Measurements from ENCODE around the gene KRTAP16-1.
"Not testable (repeated sequence)": the region's sequence is repeated elsewhere in the genome, so short reads cannot be mapped to it uniquely, and the experiment has no call there.

KRTAP16-1 gene

DNA sequence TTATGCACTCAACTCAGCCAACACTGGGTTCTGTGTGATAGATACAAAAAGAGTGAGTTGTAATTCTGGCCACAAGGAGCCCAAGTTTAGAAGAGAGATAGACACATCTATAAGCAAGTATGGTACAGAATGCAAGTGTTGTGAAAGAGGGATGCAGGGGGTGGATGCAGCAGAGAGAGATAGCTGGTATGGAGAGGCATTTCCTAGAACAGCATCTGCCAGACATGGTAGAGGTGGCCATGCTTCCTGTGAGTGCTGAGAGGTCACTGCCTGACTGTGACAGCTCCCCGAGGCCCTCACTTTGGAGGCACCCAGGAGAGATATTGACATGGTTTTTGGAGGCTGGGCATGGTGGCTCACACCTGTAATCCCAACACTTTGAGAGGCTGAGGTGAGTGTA is 2.0 kb upstream of the KRTAP16-1 start:
- intact Hi-C loops (cut with DNase I) = no loop called here
- peak in 1 of 42 donors; percentile 28 for DNase-seq

- intact Hi-C loops (cut with DNase I) = no loop called here
- DNase-seq = peak in 17 of 42 donors; percentile 9 to 54 (median 28)
Observed at GRCh38 chr17:41308251-41308917, 725 bp downstream of the KRTAP16-1 start.

DNA sequence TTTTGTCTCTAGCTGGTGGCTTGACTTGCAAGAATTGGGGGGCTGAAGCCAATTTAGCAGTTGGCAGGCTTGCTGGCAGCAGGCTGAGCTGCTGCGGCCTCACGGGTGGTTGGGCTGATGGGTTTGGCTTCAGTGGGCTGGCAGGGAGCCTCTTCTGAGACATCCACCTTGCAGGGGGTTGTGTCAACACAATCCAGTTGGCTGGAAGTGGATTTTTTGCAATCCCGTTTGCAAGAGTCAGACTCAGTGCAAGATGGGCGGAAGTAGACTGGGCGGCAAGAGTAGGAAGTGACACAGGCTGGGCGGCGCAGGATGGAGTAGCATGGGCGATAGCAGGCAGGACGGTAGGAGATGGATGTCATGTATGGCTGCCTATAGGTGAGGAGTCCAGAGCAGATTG is 1.5 kb downstream of the KRTAP16-1 start:
- no peak for DNase-seq
- intact Hi-C loops (cut with DNase I) = no loop called here

- DNase-seq = no peak
- intact Hi-C loops (cut with DNase I) = no loop called here
Observed at GRCh38 chr17:41304091-41304490, 5.0 kb downstream of the KRTAP16-1 start.

GRCh38 chr17:41302981-41303380 is 6.1 kb downstream of the KRTAP16-1 start:
- no peak for DNase-seq

DNA sequence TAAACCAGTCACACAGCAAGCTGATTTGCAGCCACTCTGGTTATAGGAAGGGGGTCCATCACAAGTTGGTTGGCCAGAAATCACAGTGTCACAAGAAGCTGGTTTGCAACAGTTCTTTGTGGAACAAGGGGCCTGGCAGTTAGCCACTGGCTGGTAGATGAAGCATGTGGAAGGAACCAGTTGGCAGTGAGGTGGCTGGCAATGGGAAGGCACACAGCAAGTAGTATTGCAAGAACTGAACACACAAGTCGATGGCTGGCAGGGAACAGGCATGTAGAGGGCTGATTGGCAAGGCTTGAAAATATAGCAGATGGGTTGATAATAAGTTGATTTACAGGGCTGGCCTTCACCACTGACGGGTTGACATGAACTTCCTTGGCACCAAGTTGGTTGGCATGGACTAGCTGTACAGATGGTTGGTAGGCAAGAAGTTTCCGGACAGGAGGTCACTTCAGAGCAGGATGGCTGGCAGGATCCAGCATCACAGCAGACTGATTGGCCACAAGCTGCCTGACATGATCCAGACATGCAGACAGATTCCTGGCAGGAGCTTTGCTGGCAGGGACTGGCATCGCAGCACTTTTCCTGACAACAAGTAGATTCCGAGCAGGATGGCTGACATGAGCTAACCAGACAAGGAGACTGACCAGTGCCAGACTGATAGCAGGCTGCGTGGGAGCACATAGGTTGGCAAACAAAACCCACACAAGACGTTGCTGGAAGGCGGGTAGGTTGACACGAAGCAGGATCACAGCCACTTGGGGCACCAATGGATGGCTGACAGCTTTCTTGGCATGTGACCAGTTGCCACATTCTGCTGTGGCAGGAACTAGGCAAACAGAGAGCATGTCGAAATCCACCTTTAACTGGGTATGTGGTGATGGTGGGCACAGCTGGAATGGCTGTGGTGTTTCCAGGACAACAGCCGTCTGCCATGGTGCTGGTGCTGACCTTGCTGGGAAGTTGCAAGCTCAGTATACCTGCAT is 6.9 kb downstream of the KRTAP16-1 start, which contains the start of gene KRTAP29-1:
TSS of gene KRTAP29-1 (minus strand) at position 936 of the 986 bp plus-strand sequence. CDS start at position 936, 0 bp downstream.
- intact Hi-C loops (cut with DNase I) = no loop called here
- DNase-seq = no peak

More at GRCh38 chr17:41302981-41303380, 6.1 kb downstream of the KRTAP16-1 start:
- intact Hi-C loops (cut with DNase I) = no loop called here

- intact Hi-C loops (cut with DNase I) = no loop called here
- no peak for DNase-seq
Observed at GRCh38 chr17:41301204-41301790, 7.8 kb downstream of the KRTAP16-1 start.

DNA sequence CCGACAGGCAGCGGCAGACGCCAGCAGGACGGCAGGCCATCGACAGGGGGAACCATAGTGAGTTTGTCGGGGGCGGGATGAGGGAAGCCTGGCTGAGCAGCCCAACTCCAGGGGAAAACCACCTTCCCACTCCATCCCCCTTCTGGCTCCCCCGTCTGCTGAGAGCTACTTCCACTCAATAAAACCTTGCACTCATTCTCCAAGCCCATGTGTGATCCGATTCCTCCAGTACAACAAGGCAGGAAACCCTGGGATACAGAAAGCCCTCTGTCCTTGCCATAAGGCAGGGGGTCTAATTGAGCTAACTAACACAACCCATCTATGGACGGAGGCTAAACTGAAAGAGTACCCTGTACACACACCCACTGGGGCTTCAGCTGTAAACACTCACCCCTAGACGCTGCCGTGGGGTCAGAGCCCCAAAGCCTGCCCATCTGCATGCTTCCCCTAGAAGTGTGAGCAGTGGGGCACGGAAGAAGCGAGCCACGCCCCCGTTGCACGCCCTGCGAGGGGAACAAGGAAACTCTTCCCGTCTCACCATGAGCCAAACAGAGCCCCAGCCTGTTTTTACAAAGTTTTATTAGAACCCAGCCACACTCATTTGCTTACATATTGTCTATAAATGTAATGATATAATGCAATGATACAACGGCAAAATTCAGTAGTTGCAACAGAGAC is 10.5 kb downstream of the KRTAP16-1 start:
- DNase-seq = no peak

GRCh38 chr17:41296846-41297245 is 12.3 kb downstream of the KRTAP16-1 start:
- no peak for DNase-seq
- intact Hi-C loops (cut with DNase I) = no loop called here

More for the DNA sequence above, 10.5 kb downstream of the KRTAP16-1 start:
- intact Hi-C loops (cut with DNase I) = no loop called here

- no peak for DNase-seq
- intact Hi-C loops (cut with DNase I) = no loop called here
Observed at GRCh38 chr17:41294016-41294415, 15.1 kb downstream of the KRTAP16-1 start.

GRCh38 chr17:41287050-41287449 is 22.1 kb downstream of the KRTAP16-1 start:
- DNase-seq = no peak
- intact Hi-C loops (cut with DNase I) = no loop called here

GRCh38 chr17:41284546-41284945 is 24.6 kb downstream of the KRTAP16-1 start:
- intact Hi-C loops (cut with DNase I) = no loop called here

GRCh38 chr17:41284043-41284442 is 25.1 kb downstream of the KRTAP16-1 start:
- intact Hi-C loops (cut with DNase I) = no loop called here
- DNase-seq = no peak

More at GRCh38 chr17:41284546-41284945, 24.6 kb downstream of the KRTAP16-1 start:
- no peak for DNase-seq

GRCh38 chr17:41278176-41278955 is 30.7 kb downstream of the KRTAP16-1 start:
- DNase-seq = no peak
- intact Hi-C loops (cut with DNase I) = no loop called here

GRCh38 chr17:41275648-41276190 is 33.4 kb downstream of the KRTAP16-1 start, which contains the start of gene KRTAP9-7:
Gene KRTAP9-7 (plus strand): TSS chr17:41275698. CDS start chr17:41275698, 0 bp downstream.
- intact Hi-C loops (cut with DNase I); DNase-seq: not testable (repeated sequence)

GRCh38 chr17:41271858-41272257 is 37.3 kb downstream of the KRTAP16-1 start:
- DNase-seq = no peak
- intact Hi-C loops (cut with DNase I) = no loop called here

DNA sequence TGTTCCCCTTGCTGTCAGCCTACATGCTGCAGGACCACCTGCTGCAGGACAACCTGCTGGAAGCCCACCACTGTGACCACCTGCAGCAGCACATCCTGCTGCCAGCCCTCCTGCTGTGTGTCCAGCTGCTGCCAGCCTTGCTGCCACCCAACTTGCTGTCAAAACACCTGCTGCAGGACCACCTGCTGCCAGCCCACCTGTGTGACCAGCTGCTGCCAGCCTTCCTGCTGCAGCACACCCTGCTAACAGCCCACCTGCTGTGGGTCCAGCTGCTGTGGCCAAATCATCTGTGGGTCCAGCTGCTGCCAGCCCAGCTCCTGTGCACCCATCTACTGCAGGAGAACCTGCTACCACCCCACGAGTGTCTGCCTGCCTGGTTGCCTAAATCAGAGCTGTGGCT is 37.8 kb downstream of the KRTAP16-1 start:
- DNase-seq; intact Hi-C loops (cut with DNase I): not testable (repeated sequence)

DNA sequence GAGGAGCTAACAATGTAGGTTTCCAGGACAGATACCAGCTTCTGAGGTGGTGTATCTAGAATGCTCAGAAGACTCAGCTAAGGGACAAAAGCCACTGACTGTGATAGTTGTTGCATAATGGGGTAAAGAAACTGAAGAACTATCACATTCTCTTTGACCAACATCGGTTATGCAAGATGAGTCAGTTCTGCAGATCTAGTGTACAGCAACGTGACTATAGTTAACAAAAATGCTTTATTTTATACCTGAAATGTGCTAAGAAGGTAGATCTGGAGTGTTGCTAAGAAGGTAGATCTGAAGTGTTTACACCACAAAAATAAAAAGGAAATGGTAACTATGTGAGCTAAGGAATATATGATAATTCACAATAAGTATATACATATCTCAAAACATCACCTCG is 41.4 kb downstream of the KRTAP16-1 start:
- intact Hi-C loops (cut with DNase I) = no loop called here
- DNase-seq = no peak
